Amygdala (tissue), 56 donors: ENCODE measurements around the gene SLC44A4.

Experiments used
- DNase-seq, 56 donors: peaks; one replicate each; lab custom pipeline; 2025; lab: John Stamatoyannopoulos, UW

Gene SLC44A4

DNA sequence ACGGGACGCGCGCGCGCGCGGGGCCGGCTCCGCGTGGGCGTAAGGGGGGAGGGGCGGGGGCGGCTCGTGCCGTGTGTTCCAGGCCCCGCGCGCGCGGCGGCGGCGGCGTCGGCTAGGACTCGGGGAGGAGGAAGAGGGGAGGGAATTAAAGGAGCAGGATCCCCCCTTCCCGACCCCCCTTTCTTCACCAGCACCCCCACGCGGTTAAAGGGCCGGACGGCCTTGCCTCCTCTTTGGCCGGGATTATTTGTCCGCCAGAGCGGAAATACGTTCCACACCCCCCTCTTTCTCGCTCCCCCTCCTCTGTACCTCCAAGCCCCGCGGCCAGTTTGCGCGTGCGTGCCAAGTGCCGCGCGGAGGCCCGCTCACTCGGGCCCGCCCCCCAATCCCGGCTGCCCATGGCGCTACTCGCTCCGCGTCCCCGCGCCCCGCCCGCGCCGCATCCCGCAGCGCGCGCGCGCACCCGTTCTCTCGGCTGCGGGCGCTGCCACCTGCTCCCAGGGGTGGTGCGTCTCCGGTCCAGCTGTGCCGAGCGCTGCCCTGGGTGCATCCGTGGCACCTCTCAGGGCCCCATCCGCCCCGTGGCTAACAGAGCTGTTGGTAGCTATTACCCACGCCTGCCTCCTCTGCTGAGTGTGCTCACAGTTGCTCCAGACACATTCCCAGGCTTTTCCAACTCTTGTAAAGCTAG lies 23.3 kb upstream of the SLC44A4 start, which contains the start of gene ZBTB12:
Gene ZBTB12 (minus strand): TSS at position 134 of the 691 bp plus-strand sequence. CDS start 781 bp downstream, outside the sequence.
- peak; percentile 73 to 97 (median 92) for DNase-seq

DNA sequence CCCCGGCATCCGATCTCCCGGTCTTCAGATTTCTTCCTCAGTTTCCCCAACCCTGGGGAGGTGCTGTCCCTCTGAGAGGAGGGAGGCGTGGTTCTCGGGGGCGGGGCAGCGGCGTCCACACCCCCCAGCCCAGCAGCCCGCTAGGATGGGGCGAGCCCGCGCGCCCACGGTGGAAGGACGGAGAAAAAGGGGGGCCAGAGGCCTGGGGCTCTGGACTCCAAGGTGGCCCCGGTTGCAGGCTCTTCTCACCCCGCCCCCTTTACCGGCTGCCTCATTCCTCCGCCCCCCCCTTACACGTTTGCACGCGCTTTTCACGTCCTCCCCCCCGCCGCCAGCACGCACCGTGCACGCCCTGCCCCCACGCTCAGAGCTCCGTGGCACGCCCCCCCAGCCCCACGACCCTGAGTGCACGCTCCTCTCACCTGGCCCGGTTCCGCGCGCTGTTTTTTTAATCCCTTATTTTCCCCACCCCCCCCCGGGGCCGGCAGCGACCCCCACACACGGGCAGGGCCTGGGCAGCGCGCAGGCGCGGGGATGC lies 22.7 kb upstream of the SLC44A4 start:
- DNase-seq = peak in 40 of 56 donors; percentile 13 to 84 (median 62)

DNA sequence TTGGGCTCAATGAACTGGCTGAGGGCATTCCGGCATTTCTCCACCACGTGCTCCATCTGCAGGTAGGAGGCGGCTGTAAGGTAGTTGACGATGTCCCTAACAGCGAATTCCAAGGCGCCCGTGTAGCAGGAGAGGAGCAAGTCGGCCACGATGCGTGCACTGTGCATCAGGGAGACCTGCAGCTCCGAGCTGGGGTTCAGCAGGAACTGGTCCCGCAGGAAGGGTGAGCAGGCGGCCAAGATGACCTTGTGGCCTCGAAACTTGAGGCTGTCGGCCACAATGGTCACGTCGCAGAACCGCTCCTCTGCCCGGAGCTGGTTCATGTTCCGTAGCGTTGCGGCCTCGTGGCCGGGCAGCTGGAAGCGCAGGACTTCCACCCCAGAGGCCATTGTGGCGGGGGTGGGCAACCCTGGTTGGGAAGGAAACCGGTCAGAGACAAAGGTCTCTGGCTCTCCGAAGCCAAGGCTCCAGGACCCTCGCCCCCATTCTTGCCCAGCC lies 22.2 kb upstream of the SLC44A4 start:
- peak in 11 of 56 donors; percentile 16 to 65 (median 50) for DNase-seq

DNA sequence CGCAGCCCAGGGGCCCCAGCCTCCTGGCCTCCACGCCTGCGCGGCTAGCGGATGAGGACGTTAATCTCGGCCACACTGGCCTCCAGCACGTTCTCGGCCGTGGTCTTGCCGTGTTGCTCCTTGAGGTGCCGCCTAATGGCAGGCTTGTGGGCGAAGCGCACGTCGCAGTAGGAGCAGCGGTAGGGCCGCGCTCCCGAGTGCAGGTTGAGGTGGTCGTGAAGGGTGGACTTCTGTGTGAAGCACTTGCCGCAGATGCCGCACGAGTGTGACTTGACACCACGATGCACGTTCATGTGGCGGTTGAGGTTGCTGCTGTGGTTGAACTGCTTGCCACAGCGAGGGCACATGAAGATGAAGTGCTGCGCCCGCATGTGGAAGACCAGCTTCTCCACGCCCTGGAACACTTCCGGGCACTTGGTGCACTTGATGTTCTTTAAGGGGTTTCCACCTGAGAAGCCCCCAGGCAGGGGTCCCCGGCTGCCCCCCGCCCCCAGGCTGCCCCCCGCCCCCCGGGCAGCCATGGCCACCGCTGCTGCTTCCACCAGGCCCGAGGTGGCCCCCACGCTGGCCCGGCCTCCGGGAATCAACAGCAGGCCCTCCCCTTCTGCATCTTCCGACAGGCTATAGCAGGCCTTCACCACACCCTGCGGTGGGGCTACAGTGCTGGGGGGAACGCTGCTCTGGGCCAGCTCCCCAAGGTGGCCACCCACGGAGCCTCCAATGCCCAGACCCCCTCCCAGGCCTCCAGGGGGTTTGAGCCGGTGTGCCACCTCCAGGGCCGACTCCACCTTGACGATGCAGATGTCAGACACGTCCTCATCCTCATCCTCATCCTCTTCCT lies 21.3 kb upstream of the SLC44A4 start:
- DNase-seq = no peak

DNA sequence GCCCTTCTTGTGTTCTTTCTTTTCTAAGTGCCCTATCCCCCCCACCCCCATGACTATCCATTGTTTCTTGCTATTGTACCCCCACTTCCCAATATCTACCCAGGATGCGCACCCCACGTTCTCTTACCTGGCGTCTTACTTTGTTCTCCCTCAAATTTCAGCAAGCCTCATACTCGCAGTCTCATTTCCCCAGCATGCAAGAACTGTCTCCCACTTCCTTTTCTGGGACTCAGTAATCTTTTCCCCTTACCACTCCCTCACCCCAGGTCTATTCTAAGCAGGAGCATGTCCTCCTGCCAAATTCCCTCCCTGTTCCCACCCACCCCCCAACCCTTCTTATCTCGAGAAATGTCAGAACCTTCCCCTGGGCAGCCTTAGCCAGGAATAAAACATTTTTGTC lies 20.4 kb upstream of the SLC44A4 start:
- no peak for DNase-seq

DNA sequence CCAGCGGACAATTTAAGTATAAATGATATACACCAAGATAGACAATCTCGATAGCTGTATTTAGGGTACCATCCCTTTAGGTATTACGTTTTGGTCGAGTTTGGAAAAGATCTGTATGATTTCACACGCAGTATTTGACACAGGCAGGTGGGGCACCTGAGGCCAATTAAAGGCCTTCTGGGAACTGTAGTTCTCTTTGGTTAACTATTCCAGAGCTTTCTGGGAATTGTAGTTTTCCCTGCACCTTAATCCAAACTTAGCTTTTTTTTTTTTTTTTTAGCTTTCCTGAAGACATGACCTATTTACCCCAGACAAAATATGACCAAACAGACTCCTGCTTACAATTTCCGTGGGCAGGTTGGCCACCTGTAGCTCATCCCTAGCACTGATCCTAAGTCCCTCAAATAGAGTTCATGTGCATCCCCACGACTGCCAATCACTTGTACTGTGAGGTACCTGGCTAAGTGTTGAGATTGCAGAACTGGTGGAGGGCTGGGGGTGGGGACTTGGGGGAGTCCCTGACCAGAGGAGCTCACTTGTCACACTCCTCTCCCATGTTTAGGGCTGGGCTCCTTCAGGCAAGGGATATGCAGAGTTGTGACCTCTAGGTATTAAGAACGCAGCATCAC lies 19.7 kb upstream of the SLC44A4 start:
- peak in 9 of 56 donors; percentile 16 to 57 (median 38) for DNase-seq

DNA sequence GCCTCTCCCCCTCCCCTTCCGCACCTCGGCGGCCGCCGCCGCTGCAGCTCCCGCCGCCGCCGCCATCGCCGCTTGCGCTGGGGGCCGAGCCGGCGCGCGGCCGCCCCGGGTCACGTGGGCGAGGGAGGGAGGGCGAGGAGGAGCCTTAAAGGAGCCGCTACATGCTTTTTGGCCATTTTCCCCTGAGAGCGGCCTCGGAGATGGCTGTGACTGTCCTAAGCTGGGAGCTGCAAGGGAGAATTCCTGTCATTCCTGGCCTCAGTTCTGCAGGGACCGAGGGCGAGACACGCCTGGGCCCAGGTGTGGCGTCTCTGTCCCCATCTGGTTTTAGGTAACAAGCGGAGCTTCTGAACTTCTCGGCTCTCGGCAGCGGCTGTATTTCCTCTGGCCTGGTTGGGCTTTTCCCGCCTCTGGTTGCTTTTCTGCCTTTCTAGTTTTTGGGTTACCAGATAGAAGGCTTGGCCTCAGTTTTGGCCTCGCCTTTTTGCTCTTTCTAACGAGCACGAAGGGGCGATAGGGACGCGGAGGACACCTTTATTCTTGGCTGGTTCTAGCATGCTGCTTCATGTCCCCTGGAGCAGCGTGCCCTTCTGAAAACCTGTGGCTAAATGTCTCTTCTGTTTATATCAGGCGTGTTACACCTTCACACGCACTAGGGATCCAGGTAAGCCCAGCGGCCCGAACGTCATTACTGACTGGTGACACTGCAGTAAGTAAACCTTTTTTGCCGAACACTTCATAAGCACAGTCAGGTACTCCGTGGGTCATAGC lies 19.0 kb upstream of the SLC44A4 start, which contains the start of gene EHMT2:
Gene EHMT2 (minus strand): TSS at position 87 of the 771 bp plus-strand sequence. CDS start 21 bp downstream, at position 66.
- peak; percentile 40 to 91 (median 80) for DNase-seq

DNA sequence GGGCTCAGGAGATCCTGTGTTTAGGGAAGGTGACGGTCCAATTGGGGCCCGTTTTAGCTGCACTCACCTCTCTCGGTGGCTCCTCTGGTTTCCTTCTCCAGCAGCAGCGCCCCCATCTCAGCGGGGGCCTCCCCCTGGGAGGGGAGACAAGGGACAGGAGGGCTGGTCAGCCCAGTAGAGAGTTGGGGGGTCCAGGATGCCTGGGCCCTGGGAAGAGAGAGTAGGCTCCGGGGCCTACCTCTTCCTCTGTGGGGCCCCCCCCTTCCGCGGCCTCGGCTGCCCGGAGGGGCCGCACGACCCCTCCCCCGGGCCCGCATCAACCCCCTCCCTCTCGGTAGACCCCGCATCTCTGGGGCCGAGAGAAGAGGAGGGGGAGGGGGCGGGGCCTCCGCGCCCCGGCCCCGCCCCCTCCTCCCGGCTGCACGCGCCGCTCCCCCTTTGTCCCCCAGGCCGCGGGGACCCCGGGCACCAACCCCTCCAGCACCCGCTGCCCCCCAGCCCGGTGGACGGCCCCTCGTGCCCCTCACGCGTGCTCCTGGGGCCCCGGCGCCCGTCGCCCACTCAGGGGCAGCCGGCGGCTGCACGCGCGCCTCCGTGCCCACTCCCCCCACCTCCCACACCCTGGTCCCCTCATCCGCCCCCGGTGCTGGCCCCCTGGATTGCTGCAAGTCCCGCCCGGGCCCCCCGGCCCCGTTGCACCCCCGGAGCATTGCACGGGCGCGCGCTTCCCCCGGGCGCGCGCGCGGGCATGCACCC lies 18.2 kb upstream of the SLC44A4 start:
- peak in 3 of 56 donors; percentile 41 to 74 (median 63) for DNase-seq

DNA sequence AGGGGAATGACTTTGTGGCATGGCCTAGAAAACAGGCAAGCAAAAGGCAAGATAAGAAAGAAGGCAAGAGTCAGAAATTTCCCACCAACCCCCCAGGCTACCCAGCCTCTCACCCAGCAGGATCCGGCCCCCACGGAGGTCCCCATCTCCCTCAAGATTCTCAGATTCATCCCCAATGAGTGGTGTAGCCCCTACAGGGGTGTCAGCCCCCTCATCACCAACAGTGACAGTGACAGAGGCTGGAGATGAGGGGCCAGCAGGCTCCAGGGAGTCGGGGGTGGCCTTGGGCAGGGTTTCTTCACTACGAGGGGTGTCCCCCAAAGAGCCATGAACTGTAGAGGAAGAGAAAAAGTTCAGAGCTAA lies 17.7 kb upstream of the SLC44A4 start:
- DNase-seq = no peak

DNA sequence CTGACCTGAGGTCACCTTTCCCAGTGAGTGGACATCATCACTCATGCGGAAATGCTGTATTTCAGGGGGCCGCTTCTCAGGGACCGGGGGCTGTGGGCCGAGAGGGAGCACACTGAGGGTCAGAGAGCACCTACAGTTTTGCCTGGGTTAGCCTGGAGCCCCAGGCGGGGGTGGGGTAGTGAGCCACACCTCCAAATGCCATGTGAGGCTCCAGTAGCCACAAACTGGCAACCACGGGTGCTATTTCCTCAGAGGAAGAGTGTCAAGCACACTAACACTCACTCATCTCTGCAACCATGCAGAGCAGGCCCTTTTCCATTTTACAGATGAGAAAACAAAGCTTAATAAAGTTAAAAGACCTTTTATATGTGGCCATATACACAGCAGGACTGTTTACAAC lies 14.0 kb upstream of the SLC44A4 start:
- no peak for DNase-seq

DNA sequence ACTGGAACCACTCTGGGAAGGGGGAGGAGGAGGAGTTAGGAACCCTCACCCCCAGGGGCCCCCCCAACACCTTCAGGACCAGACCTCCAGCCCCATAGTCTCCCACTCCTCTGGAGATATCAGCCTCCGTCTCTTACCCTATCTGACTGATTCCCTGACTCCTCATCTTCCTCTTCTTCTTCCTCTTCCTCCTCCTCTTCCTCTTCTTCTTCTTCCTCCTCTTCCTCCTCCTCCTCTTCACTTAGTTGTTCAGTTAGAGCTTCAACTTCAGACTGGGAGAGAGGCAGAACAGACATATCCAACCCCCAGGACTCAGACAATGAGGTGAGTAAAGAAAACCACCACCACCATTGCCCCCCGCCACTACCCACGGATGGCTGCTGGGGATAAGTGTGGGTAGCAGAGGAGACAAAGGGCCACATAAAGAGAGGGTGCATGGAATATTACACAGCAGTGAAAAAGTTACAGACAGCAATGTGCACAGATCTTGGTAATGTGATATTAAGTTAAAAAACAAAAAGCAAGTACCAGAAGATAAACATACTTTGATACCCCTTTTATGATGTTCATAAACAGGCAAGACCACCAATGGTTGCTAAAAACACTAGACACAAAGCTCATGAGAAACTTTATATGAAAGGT lies 10.7 kb upstream of the SLC44A4 start:
- DNase-seq = no peak

DNA sequence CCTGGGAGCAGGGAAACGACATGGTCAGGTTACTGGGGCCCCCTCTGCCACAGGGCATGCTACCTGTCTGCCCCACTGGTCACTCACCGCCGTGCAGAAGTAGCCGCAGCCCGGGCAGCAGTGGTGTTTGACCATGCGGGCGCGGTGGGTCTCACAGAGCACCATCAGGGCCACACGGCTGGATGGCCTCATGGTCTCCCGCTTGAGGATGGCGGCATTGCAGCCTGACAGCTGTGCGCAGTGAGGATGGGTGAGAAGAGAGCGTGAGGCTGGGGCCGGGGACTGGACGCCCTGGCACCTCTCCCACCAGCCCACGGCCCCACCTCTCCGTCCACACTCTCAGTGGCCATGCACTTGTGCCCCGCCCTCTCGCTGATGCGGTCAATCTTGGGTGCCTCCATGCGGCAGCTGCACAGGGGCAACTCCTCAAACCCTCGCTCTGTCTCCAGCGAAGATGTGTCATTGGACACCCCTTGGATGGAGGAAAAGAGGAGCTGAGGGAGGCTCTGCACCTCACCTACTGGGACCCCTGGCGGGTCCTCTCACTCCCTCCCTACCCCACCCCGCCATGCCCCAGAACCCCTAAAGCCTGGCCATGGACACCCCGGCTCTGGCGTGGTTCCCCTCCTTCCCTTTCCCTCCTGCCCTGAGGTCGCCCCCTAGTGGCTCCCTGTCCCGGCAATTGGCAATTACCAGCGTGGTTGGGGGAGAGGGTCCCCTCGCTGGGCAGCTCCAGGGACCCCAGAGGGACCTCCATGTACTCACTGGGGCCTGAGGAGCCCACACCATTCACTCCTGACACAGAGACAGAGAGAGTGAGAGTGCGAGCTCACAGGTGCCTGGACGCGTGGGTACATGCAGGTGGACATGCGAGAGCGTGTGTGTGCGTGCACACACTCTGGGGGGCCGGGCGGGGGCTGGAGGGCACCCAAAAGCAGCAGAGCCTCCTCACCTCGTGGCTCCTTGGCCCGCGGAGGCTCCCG lies 9.8 kb upstream of the SLC44A4 start:
- DNase-seq = peak in 4 of 56 donors; percentile 9 to 25 (median 16)

DNA sequence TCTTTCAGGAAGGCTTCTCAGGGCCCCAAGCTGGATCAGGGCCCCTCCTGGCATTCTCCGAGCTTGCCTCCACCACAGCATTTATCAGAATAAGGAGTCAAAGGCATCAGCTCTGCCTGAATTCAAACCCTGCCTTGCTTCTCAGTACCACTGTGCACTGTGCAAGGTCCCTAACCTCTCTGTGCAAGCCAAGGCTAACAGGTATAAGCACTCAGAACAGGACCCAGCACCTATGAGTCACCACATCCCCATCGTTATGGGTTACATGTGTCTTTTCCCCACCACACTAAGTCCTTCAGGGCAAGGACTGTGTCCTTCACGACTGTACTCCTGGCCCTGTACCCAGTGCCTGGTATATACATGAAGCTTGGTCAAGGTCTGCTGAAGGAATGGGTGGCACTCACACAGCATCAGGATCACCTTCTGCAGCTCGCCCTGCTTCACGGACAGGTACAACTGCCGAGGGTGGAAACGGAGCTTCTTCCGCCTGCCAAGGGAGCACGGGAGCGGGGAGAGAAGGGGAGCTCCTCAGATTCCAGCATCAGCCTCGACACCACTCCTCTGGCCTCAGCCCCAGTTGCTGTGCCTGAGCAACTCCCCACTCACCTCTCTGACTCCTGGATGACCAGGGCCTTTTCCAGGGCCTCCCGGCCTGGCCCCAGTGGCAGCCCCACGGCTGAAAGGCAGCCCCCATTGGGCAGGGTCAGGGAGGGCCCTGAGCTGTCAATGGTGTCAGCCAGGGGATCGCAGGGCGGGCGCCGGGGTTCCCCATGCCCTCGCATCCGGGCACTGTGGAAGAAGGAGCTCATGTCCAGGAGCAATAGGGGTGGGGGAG lies 8.6 kb upstream of the SLC44A4 start:
- no peak for DNase-seq

DNA sequence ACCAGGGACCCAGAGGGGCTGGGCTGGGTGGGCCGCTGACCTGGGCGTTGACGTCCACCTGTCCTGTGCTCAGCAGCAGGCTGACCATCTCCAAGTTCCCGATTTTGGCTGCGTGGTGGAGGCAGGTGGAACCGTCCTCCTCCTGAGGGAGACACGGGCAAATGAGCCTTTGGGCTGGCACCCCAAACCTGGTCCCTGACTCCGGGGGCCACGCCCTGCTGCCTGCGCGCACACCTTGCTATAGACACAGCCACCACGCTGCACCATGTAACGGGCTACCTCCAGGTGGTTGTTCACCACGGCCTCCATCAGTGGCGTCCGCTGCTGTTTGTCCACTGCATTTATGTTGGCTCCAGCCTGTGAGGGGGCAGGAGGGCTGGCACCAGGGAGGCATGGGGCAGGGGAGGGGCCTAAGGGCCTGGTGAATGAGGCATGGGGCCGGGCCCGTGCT lies 7.8 kb upstream of the SLC44A4 start:
- no peak for DNase-seq

DNA sequence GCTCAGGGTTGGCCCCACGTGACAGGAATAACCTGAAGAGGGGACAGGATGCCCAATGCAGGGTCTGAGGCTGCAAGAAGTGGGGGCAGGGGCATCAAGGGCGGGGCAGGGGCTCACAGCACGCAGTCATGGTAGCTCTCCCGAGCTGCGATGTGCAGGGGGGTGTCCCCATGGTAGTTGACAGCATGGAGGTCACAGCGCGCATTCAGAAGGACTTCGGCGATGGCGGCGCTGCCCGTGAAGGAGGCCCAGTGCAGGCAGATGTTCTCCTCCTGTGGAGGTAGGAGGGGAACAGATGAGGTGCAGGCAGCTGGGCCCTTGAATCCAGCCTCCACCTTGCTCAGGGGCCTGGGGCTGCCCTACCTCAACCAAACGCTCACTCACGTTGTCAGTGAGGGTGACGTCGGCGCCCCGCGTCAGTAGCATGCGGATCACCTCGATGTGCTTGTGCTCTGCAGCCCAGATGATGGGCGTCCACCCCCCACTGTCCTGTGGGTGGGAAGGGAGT lies 5.8 kb upstream of the SLC44A4 start:
- no peak for DNase-seq

DNA sequence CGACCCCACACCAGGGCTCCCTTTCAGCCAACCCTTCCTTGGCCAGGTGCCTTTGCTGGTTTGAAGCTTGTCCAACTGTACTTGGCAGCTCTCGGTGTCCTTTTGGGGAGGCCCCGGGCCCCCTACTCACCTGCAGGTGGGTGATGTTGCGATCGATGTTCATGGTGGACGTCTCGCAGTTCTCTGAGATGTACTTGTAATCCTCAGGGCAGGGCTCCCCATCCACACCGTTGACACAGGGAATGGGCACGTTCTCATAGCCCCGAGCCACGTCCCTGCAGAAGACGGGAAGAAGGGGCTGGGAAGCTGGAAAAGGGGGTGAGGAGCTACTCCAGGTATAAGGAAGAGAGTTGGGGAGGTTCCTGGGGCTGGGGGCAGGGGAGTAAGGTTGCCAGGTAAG lies 4.9 kb upstream of the SLC44A4 start:
- DNase-seq = no peak
